DOHH2 (cell line): Measurements from ENCODE around the gene WWOX.

Source experiments
- H3F3A ChIP-seq: fragments of 200-600 bp; sonication (generic), shearing (Covaris generic); 2 replicates; pipeline ENCODE4 v1.6.0; 2016; ENCODE audit warnings: antibody characterized with exemption, mild to moderate bottlenecking; ENCODE audit not compliant: control insufficient read depth, insufficient read depth
- H3K27ac ChIP-seq: fragments of 200-600 bp; sonication (generic); 2 replicates; pipeline ENCODE4 v1.5.1; 2014; ENCODE audit warnings: low read depth, mild to moderate bottlenecking, low read length, moderate library complexity
- H3K27me3 ChIP-seq: fragments of 200-600 bp; sonication (generic); 2 replicates; pipeline ENCODE4 v1.6.1; 2014; ENCODE audit warnings: mild to moderate bottlenecking, low read length, mixed read lengths; ENCODE audit not compliant: control insufficient read depth
- H3K36me3 ChIP-seq: fragments of 200-600 bp; sonication (generic); 2 replicates; pipeline ENCODE4 v1.6.1; 2014; ENCODE audit warnings: mild to moderate bottlenecking, low read length, moderate library complexity, mixed read lengths; ENCODE audit not compliant: control insufficient read depth
- H3K4me1 ChIP-seq: fragments of 200-600 bp; sonication (generic); 2 replicates; pipeline ENCODE4 v1.6.1; 2014; ENCODE audit warnings: mild to moderate bottlenecking, low read length, mixed read lengths; ENCODE audit not compliant: control insufficient read depth
- H3K4me2 ChIP-seq: fragments of 200-600 bp; sonication (generic); 2 replicates; pipeline ENCODE4 v1.6.0; 2014; ENCODE audit warnings: mild to moderate bottlenecking, low read length, moderate library complexity
- H3K4me3 ChIP-seq: fragments of 200-600 bp; sonication (generic); 2 replicates; pipeline ENCODE4 v1.5.1; 2014; ENCODE audit warnings: mild to moderate bottlenecking, low read length, mixed read lengths
- H3K79me2 ChIP-seq: fragments of 200-600 bp; sonication (generic); 2 replicates; pipeline ENCODE4 v1.6.1; 2014; ENCODE audit warnings: mild to moderate bottlenecking, low read length, mixed read lengths; ENCODE audit not compliant: control insufficient read depth
- H3K9me2 ChIP-seq: fragments of 200-600 bp; sonication (generic); replicated peaks from 2 replicates; pipeline ENCODE4 v1.6.1; 2014; ENCODE audit warnings: mild to moderate bottlenecking, low read length, mixed read lengths; ENCODE audit not compliant: control insufficient read depth
- H3K9me3 ChIP-seq: fragments of 200-600 bp; sonication (generic); 2 replicates; pipeline ENCODE4 v1.6.1; 2014; ENCODE audit warnings: antibody characterized with exemption, low read length, mixed read lengths; ENCODE audit not compliant: control insufficient read depth, insufficient read depth
- H4K20me1 ChIP-seq: fragments of 200-600 bp; sonication (generic); 2 replicates; pipeline ENCODE4 v1.6.0; 2014; ENCODE audit warnings: low read depth, mild to moderate bottlenecking, antibody characterized with exemption, low read length, moderate library complexity; ENCODE audit not compliant: control insufficient read depth, insufficient read depth
- CTCF ChIP-seq: fragments of 200-600 bp; sonication (generic); IDR thresholded peaks from one replicate; pipeline ENCODE4 v1.5.1; 2014; ENCODE audit warnings: antibody characterized with exemption, mild to moderate bottlenecking, low read depth, low read length; ENCODE audit not compliant: poor library complexity, severe bottlenecking
- EZH2phosphoT487 ChIP-seq: fragments of 200-600 bp; sonication (generic); IDR thresholded peaks from 2 replicates; pipeline ENCODE4 v1.6.1; 2017; ENCODE audit warnings: borderline replicate concordance, mild to moderate bottlenecking, antibody characterized with exemption, low read length, moderate library complexity, mixed read lengths

The WWOX gene

GRCh38 chr16:78916928-78917545, 817.6 kb downstream of the WWOX start:
- Histone ChIP-seq H3K27me3 (no peaks in the 10 kb centered on the region), H3K9me2 (no peaks in the 10 kb centered on the region), H3K9me3 (0 out of 2 replicates have a peak, but pooled peaks cover 1% of the 10 kb centered on the region), H3K27ac (no peak overlapping the region), H3K4me1 (no peaks in the 10 kb centered on the region), H3K4me2 (no peak overlapping the region), H3K36me3 (no peaks in the 10 kb centered on the region), H3K4me3 (no peak overlapping the region), H3F3A (no peaks in the 10 kb centered on the region), H4K20me1 (no peaks in the 10 kb centered on the region), H3K79me2 (no peaks in the 10 kb centered on the region)
- TF ChIP-seq CTCF (no peak), EZH2phosphoT487 (no peak)

- Histone ChIP-seq H3K9me2 (no peaks in the 10 kb centered on the region), H3F3A (no peaks in the 10 kb centered on the region), H4K20me1 (no peaks in the 10 kb centered on the region), H3K36me3 (no peaks in the 10 kb centered on the region), H3K9me3 (0 out of 2 replicates have a peak, but pooled peaks cover 2% of the 10 kb centered on the region), H3K4me3 (no peak overlapping the region), H3K79me2 (no peaks in the 10 kb centered on the region), H3K27ac (no peak overlapping the region), H3K4me2 (no peak overlapping the region), H3K27me3 (no peaks in the 10 kb centered on the region), H3K4me1 (no peaks in the 10 kb centered on the region)
- TF ChIP-seq EZH2phosphoT487 (no peak), CTCF (no peak)
These were observed 819.4 kb downstream of the WWOX start for GRCh38 chr16:78918805-78919305.

GRCh38 chr16:78919852-78920251, 820.4 kb downstream of the WWOX start:
- no peaks in the 10 kb centered on the region for H3K9me2 ChIP-seq
- H3K4me3 ChIP-seq: no peak overlapping the region

More at GRCh38 chr16:78919852-78920251, 820.4 kb downstream of the WWOX start:
- Histone ChIP-seq H4K20me1 (no peaks in the 10 kb centered on the region), H3K4me1 (no peaks in the 10 kb centered on the region), H3K36me3 (no peaks in the 10 kb centered on the region), H3K27ac (no peak overlapping the region), H3K9me3 (0 out of 2 replicates have a peak, but pooled peaks cover 2% of the 10 kb centered on the region), H3K4me2 (no peak overlapping the region), H3K79me2 (no peaks in the 10 kb centered on the region), H3K27me3 (no peaks in the 10 kb centered on the region), H3F3A (no peaks in the 10 kb centered on the region)
- TF ChIP-seq EZH2phosphoT487 (no peak), CTCF (no peak)
